Measurements from ENCODE around the gene ADCYAP1R1.

GRCh38 chr7:31046723-31047122 is 5.4 kb upstream of the ADCYAP1R1 start:
- TF ChIP-seq POLR2A (IDR thresholded peaks at IDR 0.05; ENCODE audit: low read depth, low read length) (no peak), PAX5 (IDR thresholded peaks at IDR 0.05; ENCODE audit: insufficient read depth, low read length, severe bottlenecking) (no peak), POLR2AphosphoS5 (IDR thresholded peaks at IDR 0.05; ENCODE audit: low read depth, low read length) (no peak)
